ENCODE data around the gene ACAT2.

GRCh38 chr6:159788753-159789376, 27.0 kb downstream of the ACAT2 start:
- TF ChIP-seq CREB5 (CRISPR knock-in tag; IDR thresholded peaks at IDR 0.05; ENCODE audit: low read depth): no peak
- no peak for TF ChIP-seq ZNF8 (CRISPR knock-in tag; IDR thresholded peaks at IDR 0.05)
- no peak for TF ChIP-seq CSRNP3 (CRISPR knock-in tag; IDR thresholded peaks at IDR 0.05)
- no peak for TF ChIP-seq BACH2 (CRISPR knock-in tag; IDR thresholded peaks at IDR 0.05; ENCODE audit: borderline replicate concordance)
- no peak for TF ChIP-seq ESRRG (CRISPR knock-in tag; IDR thresholded peaks at IDR 0.05)
- TF ChIP-seq ZFP30 (CRISPR knock-in tag; IDR thresholded peaks at IDR 0.05): no peak
- TF ChIP-seq ISL1 (CRISPR knock-in tag; IDR thresholded peaks at IDR 0.05): no peak
